ENCODE data around the gene MTG1. TPM values are rescaled to one million over a fixed set of nuclear protein-coding genes. Genes with fewer than 3 reads are reported as not detected.
"Not testable (repeated sequence)": the region's sequence is repeated elsewhere in the genome, so short reads cannot be mapped to it uniquely, and the experiment has no call there.

Gene MTG1
- total and polyA plus RNA-seq, 10 of the 15 experiments (the other 5 are each of a cell fraction or from before 2014, with no cell fraction given), result 6.2 to 104 (median 62.5) TPM

DNA sequence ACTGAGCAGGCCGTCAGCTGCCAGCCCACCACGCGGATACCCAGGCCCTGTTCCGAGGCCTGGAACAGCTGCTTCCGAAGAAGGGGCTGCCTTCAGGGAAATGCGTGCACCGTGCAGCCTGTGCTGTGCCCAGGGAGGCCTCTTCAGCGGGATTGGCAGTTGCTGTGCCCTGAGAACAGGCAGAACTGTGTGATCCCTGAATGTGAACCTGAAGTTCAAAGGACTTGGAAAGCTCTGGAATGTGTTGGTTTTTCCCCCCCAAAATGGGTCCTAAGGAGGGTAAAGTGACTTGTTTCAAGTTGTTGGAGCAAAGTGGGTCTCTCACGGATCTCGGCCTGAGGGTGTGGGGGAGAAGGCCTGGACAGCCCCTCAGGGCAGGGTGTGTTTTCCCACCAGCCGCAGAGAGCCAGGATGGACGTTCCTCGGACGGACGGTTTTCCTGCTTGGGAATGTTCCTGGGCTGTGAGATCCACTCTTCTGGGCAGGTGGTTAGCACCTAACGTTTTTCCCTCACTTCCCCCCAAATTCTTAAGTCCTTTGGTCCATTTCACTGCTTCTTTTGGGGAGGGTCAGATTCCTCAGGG is 28.4 kb downstream of the MTG1 start:
- no peak overlapping the region for H3K27ac ChIP-seq (ENCODE audit: control insufficient read depth, insufficient read depth)
- H3K36me3 ChIP-seq (ENCODE audit: control insufficient read depth in 2 of 2, insufficient read depth in 2 of 2, low read length in 1 of 2), result peaks cover 2 to 17% of the 10 kb centered on the region in 2 experiments; a peak in 3 of 4 replicates
- no peaks in the 10 kb centered on the region for H3K4me1 ChIP-seq (ENCODE audit: control insufficient read depth, insufficient read depth, low read length)
- CTCF ChIA-PET, result no interaction called here
- BruUV-seq (replicated peaks), result no TSS peak
- FAIRE-seq, result no peak
- H3K4me3 ChIP-seq, result no peak overlapping the region
- TF ChIP-seq PML (IDR thresholded peaks at IDR 0.05; ENCODE audit: low read length), result 0 out of 2 replicates have a peak, but pooled peaks have one; percentile 30
- TF ChIP-seq RBBP5 (conservative IDR thresholded peaks at IDR 0.05), result no peak
- TF ChIP-seq POLR2A (IDR thresholded peaks at IDR 0.05; ENCODE audit: low read depth, low read length), result 0 out of 2 replicates have a peak, but pooled peaks have one; percentile 10
- no peaks in the 10 kb centered on the region for H3K9me3 ChIP-seq (replicated peaks; ENCODE audit: control insufficient read depth, insufficient read depth, low read length)
- RAD21 ChIA-PET (ENCODE audit: unreplicated experiment), result no interaction called here
- SMC1A ChIA-PET (ENCODE audit: uncharacterized antibody, unreplicated experiment), result no interaction called here
- POLR2A ChIA-PET, result interaction anchor here (0.5 kb wide), 1 partner anchor 20 kb away, joined by 3 read pairs; no protein-coding TSS in a partner anchor
- H3K4me2 ChIP-seq (ENCODE audit: control insufficient read depth, insufficient read depth), result no peak overlapping the region
- 84% methylated on average over 16 of the region's 16 CpGs for WGBS (ENCODE audit: insufficient coverage, insufficient replicate concordance, low lambda C conversion rate, missing lambda C conversion rate)
- H2AFZ ChIP-seq (ENCODE audit: control insufficient read depth, low read depth, low read length), result no peak overlapping the region
- no peak for ATAC-seq
- no peaks in the 10 kb centered on the region for H3K79me2 ChIP-seq (ENCODE audit: control insufficient read depth, insufficient read depth, low read length)
- intact Hi-C loops (cut with micrococcal nuclease; ENCODE audit: unreplicated experiment), result no loop called here
- H3K27me3 ChIP-seq (replicated peaks in 1 of 2; ENCODE audit: control insufficient read depth in 2 of 2, insufficient read depth in 2 of 2, low read length in 1 of 2), result no peaks in the 10 kb centered on the region
- no peak for DNase-seq (ENCODE audit: low read depth, low spot score)
- in situ Hi-C loops (cut with MboI), result loop anchor here (5.0 kb wide), 1 partner anchor 150 kb away; no protein-coding TSS in a partner anchor
- no peaks in the 10 kb centered on the region for H4K20me1 ChIP-seq (ENCODE audit: control insufficient read depth, insufficient read depth)
- H3K9ac ChIP-seq (ENCODE audit: control insufficient read depth, insufficient read depth, low read length), result no peak overlapping the region

DNA sequence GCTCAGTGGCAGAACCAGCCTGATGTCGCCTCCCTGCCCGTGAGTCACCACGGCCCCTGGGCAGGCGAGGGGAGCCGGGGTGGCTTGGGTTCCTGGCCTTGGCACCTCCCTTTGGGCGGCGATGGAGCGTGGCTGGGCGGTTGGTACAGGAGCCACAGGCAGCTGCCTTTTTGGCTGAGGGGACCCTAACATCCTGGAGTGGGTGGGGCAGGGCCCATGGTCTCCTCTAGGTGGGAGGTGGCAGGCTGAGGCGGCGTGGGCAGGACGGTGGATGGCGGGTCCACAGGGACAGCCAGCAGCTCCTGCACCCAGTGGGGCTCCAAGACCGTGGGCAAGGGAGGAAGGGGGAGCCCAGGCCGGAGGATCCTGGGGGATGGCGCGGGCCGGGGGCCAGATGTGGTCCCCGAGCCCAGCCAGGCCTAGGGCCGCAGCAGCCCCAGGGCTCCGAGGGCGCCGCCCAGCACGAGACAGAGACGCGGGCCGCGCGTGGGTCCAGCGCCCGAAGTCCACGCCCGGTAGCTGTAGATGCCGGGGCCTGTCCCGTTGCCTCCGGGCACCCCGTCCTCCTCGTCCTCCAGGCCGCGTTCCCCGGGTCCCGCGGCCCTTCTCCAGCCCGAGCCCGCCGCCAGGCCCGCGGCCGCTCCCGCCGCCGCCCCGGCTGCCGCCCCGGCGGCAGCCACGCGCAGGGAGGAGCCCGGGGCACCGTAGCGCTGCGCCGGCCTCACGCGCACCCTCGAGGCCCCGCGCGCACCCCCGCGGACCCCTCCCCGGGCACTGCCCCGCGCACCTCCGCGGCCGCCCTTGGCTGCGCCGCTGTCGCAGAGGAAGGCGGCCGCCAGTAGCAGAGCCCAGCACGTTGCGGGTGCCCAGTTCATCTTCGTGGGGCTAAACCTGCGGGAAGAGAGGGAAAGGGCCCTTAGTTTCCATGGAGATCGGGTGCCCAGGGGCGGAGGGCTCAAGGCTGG is 29.1 kb downstream of the MTG1 start:
- TF ChIP-seq POLR2A (IDR thresholded peaks at IDR 0.05; ENCODE audit: low read depth, low read length), result peak; percentile 58
- TF ChIP-seq, protein P1, sequence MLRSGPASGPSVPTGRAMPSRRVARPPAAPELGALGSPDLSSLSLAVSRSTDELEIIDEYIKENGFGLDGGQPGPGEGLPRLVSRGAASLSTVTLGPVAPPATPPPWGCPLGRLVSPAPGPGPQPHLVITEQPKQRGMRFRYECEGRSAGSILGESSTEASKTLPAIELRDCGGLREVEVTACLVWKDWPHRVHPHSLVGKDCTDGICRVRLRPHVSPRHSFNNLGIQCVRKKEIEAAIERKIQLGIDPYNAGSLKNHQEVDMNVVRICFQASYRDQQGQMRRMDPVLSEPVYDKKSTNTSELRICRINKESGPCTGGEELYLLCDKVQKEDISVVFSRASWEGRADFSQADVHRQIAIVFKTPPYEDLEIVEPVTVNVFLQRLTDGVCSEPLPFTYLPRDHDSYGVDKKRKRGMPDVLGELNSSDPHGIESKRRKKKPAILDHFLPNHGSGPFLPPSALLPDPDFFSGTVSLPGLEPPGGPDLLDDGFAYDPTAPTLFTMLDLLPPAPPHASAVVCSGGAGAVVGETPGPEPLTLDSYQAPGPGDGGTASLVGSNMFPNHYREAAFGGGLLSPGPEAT (IDR thresholded peaks at IDR 0.05; ENCODE audit: low read depth), result no peak
- peaks cover 2 to 17% of the 10 kb centered on the region in 2 experiments; a peak in 3 of 4 replicates for H3K36me3 ChIP-seq (ENCODE audit: control insufficient read depth in 2 of 2, insufficient read depth in 2 of 2, low read length in 1 of 2)
- FAIRE-seq, result no peak
- H4K20me1 ChIP-seq (ENCODE audit: control insufficient read depth, insufficient read depth), result no peaks in the 10 kb centered on the region
- H2AFZ ChIP-seq (ENCODE audit: control insufficient read depth, low read depth, low read length), result no peak overlapping the region
- no peaks in the 10 kb centered on the region for H3K27me3 ChIP-seq (replicated peaks in 1 of 2; ENCODE audit: control insufficient read depth in 2 of 2, insufficient read depth in 2 of 2, low read length in 1 of 2)
- H3K9ac ChIP-seq (ENCODE audit: control insufficient read depth, insufficient read depth, low read length), result no peak overlapping the region
- ChIA-PET CTCF (no interaction called here), SMC1A (ENCODE audit: uncharacterized antibody, unreplicated experiment) (no interaction called here), RAD21 (ENCODE audit: unreplicated experiment) (no interaction called here), POLR2A (interaction anchor here (0.5 kb wide), 1 partner anchor 21 kb away, joined by 3 read pairs; no protein-coding TSS in a partner anchor)
- no TSS peak for BruUV-seq (replicated peaks)
- no peaks in the 10 kb centered on the region for H3K4me1 ChIP-seq (ENCODE audit: control insufficient read depth, insufficient read depth, low read length)
- 0 out of 2 replicates have a peak overlapping the region, but pooled peaks have one; percentile 3 for H3K4me2 ChIP-seq (ENCODE audit: control insufficient read depth, insufficient read depth)
- WGBS (ENCODE audit: insufficient coverage, insufficient replicate concordance, low lambda C conversion rate, missing lambda C conversion rate), result 27% methylated on average over 39 of the region's 88 CpGs
- intact Hi-C loops (cut with micrococcal nuclease; ENCODE audit: unreplicated experiment), result no loop called here
- in situ Hi-C loops (cut with MboI), result loop anchor here (5.0 kb wide), 1 partner anchor 149 kb away; no protein-coding TSS in a partner anchor
- DNase-seq (ENCODE audit: low read depth, low spot score), result no peak
- peak; percentile 11 for ATAC-seq
- H3K4me3 ChIP-seq, result no peak overlapping the region
- no peak overlapping the region for H3K27ac ChIP-seq (ENCODE audit: control insufficient read depth, insufficient read depth)
- no peaks in the 10 kb centered on the region for H3K9me3 ChIP-seq (replicated peaks; ENCODE audit: control insufficient read depth, insufficient read depth, low read length)
- no peaks in the 10 kb centered on the region for H3K79me2 ChIP-seq (ENCODE audit: control insufficient read depth, insufficient read depth, low read length)

DNA sequence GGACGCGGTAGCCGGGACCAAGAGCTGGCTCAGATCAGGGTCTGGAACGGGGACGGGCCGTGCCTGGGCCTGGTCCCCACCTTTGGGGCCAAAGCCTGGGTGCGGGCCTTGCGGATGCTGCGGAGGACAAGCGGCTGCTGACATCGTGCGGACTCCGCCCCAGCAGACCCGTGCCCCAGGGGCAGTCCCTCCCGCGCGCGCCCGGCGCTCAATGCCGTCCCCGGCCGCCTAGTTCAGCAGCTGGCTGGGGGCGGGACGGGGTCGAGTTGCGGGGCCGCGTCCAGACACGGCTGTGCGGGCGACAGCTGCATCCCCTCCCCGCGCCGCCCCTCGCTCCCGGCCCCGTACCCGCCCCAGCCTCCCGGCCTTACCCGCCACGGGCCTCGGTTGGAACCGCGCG is 30.1 kb downstream of the MTG1 start:
- H3K27ac ChIP-seq (ENCODE audit: control insufficient read depth, insufficient read depth); H3K9ac ChIP-seq (ENCODE audit: control insufficient read depth, insufficient read depth, low read length); H3K27me3 ChIP-seq (replicated peaks in 1 of 2; ENCODE audit: control insufficient read depth in 2 of 2, insufficient read depth in 2 of 2, low read length in 1 of 2); RAD21 ChIA-PET (ENCODE audit: unreplicated experiment); FAIRE-seq; H4K20me1 ChIP-seq (ENCODE audit: control insufficient read depth, insufficient read depth); BruUV-seq (replicated peaks); H3K9me3 ChIP-seq (replicated peaks; ENCODE audit: control insufficient read depth, insufficient read depth, low read length); H2AFZ ChIP-seq (ENCODE audit: control insufficient read depth, low read depth, low read length); POLR2A ChIA-PET; H3K79me2 ChIP-seq (ENCODE audit: control insufficient read depth, insufficient read depth, low read length); DNase-seq (ENCODE audit: low read depth, low spot score); SMC1A ChIA-PET (ENCODE audit: uncharacterized antibody, unreplicated experiment); intact Hi-C loops (cut with micrococcal nuclease; ENCODE audit: unreplicated experiment); CTCF ChIA-PET; H3K4me2 ChIP-seq (ENCODE audit: control insufficient read depth, insufficient read depth); H3K4me1 ChIP-seq (ENCODE audit: control insufficient read depth, insufficient read depth, low read length); H3K4me3 ChIP-seq: not testable (repeated sequence)
- WGBS (ENCODE audit: insufficient coverage, insufficient replicate concordance, low lambda C conversion rate, missing lambda C conversion rate), result no CpG with 5 or more reads among the region's 46 CpGs
- peaks cover 2 to 14% of the 10 kb centered on the region in 2 experiments; a peak in 3 of 4 replicates for H3K36me3 ChIP-seq (ENCODE audit: control insufficient read depth in 2 of 2, insufficient read depth in 2 of 2, low read length in 1 of 2)
- in situ Hi-C loops (cut with MboI), result loop anchor here (5.0 kb wide), 1 partner anchor 148 kb away; no protein-coding TSS in a partner anchor
- ATAC-seq, result peak; percentile 15; the same call in 2 of the 3 replicates
